Measurements from ENCODE around the gene ACY1.
"Not testable (repeated sequence)": the region's sequence is repeated elsewhere in the genome, so short reads cannot be mapped to it uniquely, and the experiment has no call there.

Gene ACY1

DNA sequence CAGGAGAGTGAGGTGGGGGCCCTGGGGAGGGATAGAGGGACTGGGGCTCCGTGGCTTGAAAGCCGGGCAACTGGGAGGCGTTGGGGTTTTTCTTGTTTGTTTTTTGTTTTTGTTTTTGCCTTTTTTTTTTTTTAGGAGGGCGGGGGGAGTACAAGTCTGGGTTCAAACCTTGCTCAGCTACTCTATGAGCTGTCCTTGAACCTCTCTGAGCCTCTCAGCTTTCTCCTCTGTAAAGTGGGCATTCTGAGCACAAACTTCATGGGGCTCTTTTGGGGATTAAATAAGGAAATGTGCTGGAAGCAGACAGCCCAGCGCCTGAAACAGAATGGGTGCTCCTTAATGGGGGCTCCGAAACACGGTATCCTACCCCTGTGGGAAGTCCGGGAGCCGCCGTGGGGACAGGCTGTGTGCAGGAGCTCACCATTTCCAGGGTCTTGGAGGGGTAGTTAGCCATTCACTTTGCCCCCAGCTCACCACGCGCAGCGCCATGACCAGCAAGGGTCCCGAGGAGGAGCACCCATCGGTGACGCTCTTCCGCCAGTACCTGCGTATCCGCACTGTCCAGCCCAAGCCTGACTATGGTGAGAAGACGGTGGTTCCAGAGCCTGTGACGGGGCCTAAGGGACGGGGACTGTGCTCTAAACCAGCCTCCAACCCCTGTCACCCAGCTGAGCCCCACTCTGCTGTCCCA, 388 bp downstream of the ACY1 start:
- peak overlapping the region; percentile 65 for H3K4me3 ChIP-seq (ENCODE audit: control insufficient read depth, low read depth, low read length)
- TF ChIP-seq, protein P1, sequence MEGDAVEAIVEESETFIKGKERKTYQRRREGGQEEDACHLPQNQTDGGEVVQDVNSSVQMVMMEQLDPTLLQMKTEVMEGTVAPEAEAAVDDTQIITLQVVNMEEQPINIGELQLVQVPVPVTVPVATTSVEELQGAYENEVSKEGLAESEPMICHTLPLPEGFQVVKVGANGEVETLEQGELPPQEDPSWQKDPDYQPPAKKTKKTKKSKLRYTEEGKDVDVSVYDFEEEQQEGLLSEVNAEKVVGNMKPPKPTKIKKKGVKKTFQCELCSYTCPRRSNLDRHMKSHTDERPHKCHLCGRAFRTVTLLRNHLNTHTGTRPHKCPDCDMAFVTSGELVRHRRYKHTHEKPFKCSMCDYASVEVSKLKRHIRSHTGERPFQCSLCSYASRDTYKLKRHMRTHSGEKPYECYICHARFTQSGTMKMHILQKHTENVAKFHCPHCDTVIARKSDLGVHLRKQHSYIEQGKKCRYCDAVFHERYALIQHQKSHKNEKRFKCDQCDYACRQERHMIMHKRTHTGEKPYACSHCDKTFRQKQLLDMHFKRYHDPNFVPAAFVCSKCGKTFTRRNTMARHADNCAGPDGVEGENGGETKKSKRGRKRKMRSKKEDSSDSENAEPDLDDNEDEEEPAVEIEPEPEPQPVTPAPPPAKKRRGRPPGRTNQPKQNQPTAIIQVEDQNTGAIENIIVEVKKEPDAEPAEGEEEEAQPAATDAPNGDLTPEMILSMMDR (conservative IDR thresholded peaks at IDR 0.05; ENCODE audit: control insufficient read depth, insufficient read depth, low read depth, low read length) = no peak
- DNase-seq (ENCODE audit: low read depth) = no peak

DNA sequence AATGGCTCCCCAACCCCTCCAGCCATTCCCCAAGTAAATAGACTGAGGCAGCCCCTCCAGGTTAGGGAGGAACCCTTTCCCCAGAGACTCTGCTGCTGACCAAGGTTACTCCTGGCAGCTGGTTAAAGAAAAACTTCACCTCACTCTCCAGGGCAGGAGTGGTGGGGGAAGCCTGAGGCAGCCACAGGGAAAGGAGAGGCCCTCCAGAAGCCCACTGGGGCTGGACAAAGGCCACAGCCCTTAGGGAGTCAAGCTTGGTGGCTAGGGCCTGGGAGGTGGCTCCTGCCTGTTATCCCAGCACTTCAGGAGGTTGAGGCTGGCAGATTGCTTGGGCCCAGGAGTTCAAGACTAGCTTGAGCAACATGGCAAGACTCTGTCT, 923 bp downstream of the ACY1 start:
- no peak for DNase-seq (ENCODE audit: low read depth)
- no peak overlapping the region for H3K4me3 ChIP-seq (ENCODE audit: control insufficient read depth, low read depth, low read length)
- TF ChIP-seq, protein P1 (conservative IDR thresholded peaks at IDR 0.05; ENCODE audit: control insufficient read depth, insufficient read depth, low read depth, low read length) = no peak

DNA sequence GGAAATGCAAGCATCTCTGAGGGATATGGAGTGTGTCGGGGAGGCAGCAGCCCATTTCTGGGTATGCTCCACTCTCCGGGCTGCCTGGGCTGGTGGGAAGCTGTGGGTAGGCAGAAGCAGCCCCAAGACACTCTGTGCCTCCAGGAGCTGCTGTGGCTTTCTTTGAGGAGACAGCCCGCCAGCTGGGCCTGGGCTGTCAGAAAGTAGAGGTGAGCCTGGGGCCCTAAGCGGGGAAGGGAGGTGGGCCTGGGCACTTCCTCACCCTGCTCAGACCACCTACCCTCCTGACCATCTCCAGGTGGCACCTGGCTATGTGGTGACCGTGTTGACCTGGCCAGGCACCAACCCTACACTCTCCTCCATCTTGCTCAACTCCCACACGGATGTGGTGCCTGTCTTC, 1.7 kb downstream of the ACY1 start:
- H3K4me3 ChIP-seq (ENCODE audit: control insufficient read depth, low read depth, low read length) = no peak overlapping the region
- TF ChIP-seq, protein P1 (conservative IDR thresholded peaks at IDR 0.05; ENCODE audit: control insufficient read depth, insufficient read depth, low read depth, low read length) = no peak
- no peak for DNase-seq (ENCODE audit: low read depth)

DNA sequence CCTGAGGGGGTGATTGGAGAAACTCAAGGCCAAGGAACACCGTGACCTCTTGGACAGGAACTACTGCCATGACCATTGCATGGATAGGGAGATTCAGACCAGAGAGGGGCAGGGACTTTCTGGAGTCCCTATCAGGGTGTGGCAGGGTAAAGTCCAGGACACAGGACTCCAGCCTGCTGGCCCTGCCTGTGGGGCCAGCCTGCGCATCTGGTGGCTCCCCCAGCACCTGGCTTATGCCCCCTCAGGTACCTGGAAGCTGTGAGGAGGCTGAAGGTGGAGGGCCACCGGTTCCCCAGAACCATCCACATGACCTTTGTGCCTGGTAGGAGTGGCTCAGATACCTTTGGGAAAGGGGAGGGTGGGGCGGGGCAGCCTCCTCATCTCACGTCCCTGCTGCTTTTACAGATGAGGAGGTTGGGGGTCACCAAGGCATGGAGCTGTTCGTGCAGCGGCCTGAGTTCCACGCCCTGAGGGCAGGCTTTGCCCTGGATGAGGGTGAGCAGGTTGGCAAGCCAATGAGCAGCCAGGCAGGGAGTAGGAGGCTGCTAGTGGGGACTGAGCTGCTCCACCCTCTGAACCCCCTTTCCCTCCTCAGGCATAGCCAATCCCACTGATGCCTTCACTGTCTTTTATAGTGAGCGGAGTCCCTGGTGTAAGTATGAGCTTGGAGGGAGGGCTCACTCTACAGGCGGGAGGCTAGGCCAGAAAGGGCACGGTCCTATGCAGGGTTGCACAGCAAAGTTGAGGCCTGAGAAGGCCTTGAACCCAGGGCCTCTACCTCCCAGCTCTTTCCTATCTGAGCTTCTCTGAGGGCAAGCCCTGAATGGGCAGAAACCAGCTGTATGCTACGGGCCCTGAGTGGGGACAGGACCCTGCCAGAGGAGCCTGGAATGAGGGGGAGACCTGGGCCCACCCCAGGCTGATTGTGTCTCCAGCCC, 2.9 kb downstream of the ACY1 start:
- no peak overlapping the region for H3K4me3 ChIP-seq (ENCODE audit: control insufficient read depth, low read depth, low read length)
- TF ChIP-seq, protein P1 (conservative IDR thresholded peaks at IDR 0.05; ENCODE audit: control insufficient read depth, insufficient read depth, low read depth, low read length) = no peak
- no peak for DNase-seq (ENCODE audit: low read depth)

DNA sequence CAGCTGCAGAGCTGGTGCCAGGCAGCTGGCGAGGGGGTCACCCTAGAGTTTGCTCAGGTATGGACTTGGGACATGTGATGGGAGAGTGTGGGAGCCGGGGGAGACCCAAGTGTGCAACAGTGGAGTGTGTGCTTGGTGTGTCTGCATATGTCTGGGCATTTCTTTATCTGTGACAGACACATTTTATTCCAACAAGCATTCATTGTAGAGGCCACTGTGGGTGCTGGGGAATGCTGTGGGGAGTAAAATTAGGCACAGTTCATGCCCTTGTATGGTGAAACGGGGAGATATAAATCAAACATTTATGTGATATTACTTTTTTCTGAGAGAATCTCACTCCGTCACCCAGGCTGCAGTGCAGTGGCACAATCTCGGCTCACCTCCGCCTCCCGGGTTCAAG, 4.2 kb downstream of the ACY1 start:
- no peak for DNase-seq (ENCODE audit: low read depth)
- TF ChIP-seq, protein P1 (conservative IDR thresholded peaks at IDR 0.05; ENCODE audit: control insufficient read depth, insufficient read depth, low read depth, low read length) = no peak
- no peak overlapping the region for H3K4me3 ChIP-seq (ENCODE audit: control insufficient read depth, low read depth, low read length)

DNA sequence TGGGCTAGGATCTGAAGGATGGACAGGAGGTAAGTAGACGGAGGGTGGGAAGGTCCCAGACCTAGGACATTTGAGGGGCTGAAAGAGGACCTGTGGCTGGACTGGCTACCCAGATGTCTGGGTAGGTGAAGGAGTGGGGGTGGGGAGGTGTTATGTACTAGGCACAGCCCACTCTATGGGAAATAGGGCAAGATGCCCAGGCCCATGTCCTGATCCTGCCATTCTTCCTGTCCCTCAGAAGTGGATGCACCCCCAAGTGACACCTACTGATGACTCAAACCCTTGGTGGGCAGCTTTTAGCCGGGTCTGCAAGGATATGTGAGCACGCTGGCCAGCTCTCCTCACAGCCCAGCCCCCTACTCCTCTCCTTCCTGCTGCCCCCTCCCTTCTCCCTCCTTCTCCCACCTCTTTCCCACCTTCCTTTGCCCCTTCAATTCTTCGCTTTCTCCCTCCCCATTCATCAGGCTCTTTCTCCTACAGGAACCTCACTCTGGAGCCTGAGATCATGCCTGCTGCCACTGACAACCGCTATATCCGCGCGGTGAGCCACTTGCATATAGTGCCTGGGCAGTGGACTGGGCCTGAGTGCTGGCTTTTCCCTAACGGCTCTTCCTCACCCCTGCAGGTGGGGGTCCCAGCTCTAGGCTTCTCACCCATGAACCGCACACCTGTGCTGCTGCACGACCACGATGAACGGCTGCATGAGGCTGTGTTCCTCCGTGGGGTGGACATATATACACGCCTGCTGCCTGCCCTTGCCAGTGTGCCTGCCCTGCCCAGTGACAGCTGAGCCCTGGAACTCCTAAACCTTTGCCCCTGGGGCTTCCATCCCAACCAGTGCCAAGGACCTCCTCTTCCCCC, 5.2 kb downstream of the ACY1 start:
- TF ChIP-seq, protein P1 (conservative IDR thresholded peaks at IDR 0.05; ENCODE audit: control insufficient read depth, insufficient read depth, low read depth, low read length) = no peak
- H3K4me3 ChIP-seq (ENCODE audit: control insufficient read depth, low read depth, low read length) = no peak overlapping the region
- DNase-seq (ENCODE audit: low read depth) = no peak

DNA sequence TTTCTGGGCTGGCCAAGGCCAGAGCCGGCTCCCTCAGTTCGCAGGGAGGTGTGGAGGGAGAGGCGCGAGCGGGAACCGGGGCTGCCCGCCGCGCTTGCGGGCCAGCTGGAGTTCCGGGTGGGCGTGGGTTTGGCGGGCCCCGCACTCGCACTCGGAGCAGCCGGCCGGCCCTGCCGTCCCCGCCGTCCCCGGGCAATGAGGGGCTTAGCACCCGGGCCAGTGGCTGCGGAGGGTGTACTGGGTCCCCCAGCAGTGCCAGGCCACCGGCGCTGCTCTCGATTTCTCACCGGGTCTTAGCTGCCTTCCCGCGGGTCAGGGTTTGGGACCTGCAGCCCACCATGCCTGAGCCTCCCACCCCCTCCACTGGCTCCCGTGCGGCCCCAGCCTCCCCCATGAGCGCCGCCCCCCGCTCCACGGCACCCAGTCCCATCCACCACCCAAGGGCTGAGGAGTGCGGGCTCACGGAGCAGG, 7.2 kb downstream of the ACY1 start:
- H3K4me3 ChIP-seq (ENCODE audit: control insufficient read depth, low read depth, low read length); DNase-seq (ENCODE audit: low read depth): not testable (repeated sequence)
